ENCODE data around the gene ASPG. TPM values are rescaled to one million over a fixed set of nuclear protein-coding genes. Genes with fewer than 3 reads are reported as not detected.

Gene ASPG
- total RNA-seq, 1 experiment from 2014 or later, result 0.51 TPM

- peaks cover 5% of the 10 kb centered on the region; the same call in 1 of the 2 replicates for H3K36me3 ChIP-seq
- H3K4me1 ChIP-seq, result peaks cover 24% of the 10 kb centered on the region
- H3K9me3 ChIP-seq (replicated peaks), result no peaks in the 10 kb centered on the region
- H3K27ac ChIP-seq, result no peak overlapping the region
- no peak for DNase-seq
- H3K4me3 ChIP-seq, result no peak overlapping the region
- no peaks in the 10 kb centered on the region for H3K27me3 ChIP-seq
Observed at GRCh38 chr14:104142946-104143470, 57.5 kb downstream of the ASPG start.

- H3K27ac ChIP-seq, result no peak overlapping the region
- H3K36me3 ChIP-seq, result peaks cover 5% of the 10 kb centered on the region; the same call in 1 of the 2 replicates
- DNase-seq, result peak in 1 of 2 experiments; percentile 4
- no peaks in the 10 kb centered on the region for H3K9me3 ChIP-seq (replicated peaks)
- peaks cover 31% of the 10 kb centered on the region for H3K4me1 ChIP-seq
- no peaks in the 10 kb centered on the region for H3K27me3 ChIP-seq
- H3K4me3 ChIP-seq, result no peak overlapping the region
Observed at GRCh38 chr14:104143521-104144452, 58.3 kb downstream of the ASPG start.

GRCh38 chr14:104144453-104144790, 58.9 kb downstream of the ASPG start:
- Histone ChIP-seq H3K27me3 (no peaks in the 10 kb centered on the region), H3K4me1 (peaks cover 37% of the 10 kb centered on the region), H3K36me3 (peaks cover 5% of the 10 kb centered on the region; the same call in 1 of the 2 replicates), H3K9me3 (replicated peaks) (no peaks in the 10 kb centered on the region), H3K4me3 (no peak overlapping the region), H3K27ac (no peak overlapping the region)
- no peak for DNase-seq

DNA sequence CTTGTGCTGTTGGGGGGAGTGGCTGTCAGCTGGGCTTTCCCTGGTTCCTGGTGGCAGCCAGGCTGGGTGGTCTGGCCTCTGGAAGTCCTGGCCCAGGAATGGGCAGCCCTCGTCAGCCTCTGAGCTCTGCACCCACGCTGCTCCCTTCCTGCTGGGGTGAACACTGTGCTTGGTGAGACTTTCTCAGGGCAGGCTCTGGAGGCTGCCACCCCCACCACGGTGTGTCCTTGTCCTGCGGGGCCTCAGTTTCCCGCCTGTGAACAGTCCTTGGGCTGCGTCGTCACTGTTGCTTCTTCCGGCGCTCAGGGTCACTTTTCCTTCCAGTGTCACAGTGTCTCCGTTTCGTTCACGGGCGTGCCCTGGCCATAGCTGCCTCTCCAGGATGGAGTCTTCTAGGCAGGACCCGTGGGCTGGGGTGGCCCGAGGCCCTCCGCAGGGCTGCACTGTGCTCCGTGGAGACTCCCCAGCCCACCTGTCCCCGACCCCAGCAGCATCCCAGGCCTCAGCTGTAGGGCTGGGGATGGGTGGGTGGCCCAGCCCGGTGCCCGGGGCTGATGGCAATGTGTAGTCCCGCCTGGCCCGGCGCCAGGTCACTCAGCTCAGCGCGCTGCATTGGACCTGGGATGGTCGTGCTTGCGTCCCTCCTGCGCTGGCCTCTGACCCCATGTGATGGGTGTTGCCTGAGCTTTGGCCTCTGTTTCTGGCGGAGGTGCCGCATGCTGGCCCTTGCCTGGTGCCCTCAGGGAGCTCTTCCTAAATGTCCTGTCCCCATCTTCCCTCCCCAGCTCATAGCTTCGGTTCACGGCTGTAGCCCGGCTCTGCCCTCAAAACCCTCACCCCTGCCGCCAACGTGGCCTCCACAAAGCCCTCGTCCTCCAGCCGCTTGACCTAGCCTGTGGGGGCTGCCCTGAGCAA, 59.7 kb downstream of the ASPG start:
- peaks cover 40% of the 10 kb centered on the region for H3K4me1 ChIP-seq
- no peak overlapping the region for H3K27ac ChIP-seq
- H3K4me3 ChIP-seq, result no peak overlapping the region
- H3K27me3 ChIP-seq, result no peaks in the 10 kb centered on the region
- no peaks in the 10 kb centered on the region for H3K9me3 ChIP-seq (replicated peaks)
- H3K36me3 ChIP-seq, result peaks cover 5% of the 10 kb centered on the region; the same call in 1 of the 2 replicates
- peak in 1 of 2 experiments; percentile 12 for DNase-seq

DNA sequence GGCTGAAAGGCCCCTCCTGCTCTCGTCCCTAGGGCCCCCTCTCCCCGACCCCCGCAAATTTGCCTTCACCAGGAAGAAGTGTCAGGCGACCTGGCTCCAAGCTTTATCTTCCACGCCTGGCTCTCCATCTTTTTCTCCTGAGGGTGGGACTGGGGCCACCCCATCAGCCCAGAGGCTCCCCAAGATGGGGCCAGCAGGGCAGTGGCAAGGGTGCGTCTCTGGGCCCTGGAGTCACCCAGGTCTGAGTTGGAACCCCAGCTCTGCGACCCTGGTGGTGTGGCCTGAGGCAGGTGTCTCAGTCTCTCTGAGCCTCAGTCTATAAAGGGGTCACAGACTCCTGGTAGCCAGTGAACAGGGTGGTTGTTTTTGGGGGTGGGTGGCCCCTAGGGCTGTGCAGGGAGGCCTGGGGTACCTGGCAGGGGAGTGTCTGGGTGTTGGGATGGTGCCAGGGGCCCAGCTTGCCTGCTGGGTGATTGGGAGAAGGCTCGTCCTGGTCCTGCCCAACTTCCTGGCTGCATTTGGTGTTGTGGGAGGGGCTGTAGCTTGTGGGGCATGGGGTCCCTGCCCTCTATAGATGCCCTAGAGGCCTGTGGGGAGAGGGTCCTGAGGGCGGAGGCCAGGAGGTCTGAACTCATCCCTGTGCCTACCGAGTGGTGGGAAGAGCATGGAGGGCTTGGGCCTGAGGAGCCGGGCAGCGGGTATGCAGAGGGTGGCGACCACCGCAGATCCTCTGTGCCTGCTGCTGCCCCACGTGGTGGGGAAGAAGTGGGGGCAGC, 60.5 kb downstream of the ASPG start:
- peak in 1 of 2 experiments; percentile 6 for DNase-seq
- Histone ChIP-seq H3K36me3 (peaks cover 5% of the 10 kb centered on the region; the same call in 1 of the 2 replicates), H3K4me1 (peaks cover 45% of the 10 kb centered on the region), H3K9me3 (replicated peaks) (no peaks in the 10 kb centered on the region), H3K4me3 (no peak overlapping the region), H3K27me3 (no peaks in the 10 kb centered on the region), H3K27ac (no peak overlapping the region)

GRCh38 chr14:104146651-104147345, 61.3 kb downstream of the ASPG start:
- peaks cover 45% of the 10 kb centered on the region for H3K4me1 ChIP-seq
- H3K9me3 ChIP-seq (replicated peaks), result no peaks in the 10 kb centered on the region
- H3K36me3 ChIP-seq, result peaks cover 5% of the 10 kb centered on the region; the same call in 1 of the 2 replicates
- H3K27me3 ChIP-seq, result no peaks in the 10 kb centered on the region
- H3K4me3 ChIP-seq, result no peak overlapping the region
- DNase-seq, result peak in 1 of 2 experiments; percentile 6
- H3K27ac ChIP-seq, result peak overlapping the region; percentile 24; the same call in 1 of the 2 replicates

DNA sequence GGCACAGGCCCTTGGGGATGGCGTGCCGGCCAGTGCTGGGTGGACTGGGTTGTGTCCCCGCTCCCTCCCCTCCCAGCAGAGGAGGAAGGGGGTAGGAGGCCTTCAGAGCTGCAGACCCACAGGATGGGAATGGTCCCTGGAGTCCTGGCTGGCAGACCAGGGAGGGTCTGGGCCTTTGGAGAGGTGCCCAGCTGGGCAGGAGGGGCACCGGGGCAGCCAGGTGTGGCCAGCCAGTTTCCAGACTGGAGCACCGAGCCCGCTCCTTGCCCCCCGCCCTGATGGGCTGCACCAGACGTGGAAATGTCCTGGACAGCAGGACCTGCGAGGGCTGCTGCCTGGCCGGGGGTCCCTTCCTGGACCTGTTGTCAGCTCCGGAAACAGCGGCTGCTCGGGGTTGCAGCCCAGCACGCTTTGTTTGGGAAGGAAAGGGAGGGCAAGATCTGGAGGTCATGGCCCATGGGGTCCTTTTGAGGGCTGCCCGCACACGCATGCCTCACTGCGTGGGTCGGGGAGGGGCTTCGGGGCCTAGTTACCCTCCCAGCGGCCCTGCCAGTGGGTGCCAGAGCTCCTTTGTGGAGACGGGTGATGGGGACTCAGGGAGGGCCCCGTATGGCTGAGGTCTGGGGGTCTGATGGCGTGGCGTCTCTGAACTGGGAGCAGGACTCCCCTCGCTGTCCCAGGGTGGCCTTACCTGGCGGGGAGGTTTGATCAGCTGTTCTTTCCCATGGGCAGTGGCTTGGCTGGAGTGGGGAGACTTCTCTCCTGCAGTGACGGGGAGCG, 62.0 kb downstream of the ASPG start:
- H3K36me3 ChIP-seq, result peaks cover 12% of the 10 kb centered on the region
- H3K4me1 ChIP-seq, result peaks cover 47% of the 10 kb centered on the region
- H3K27me3 ChIP-seq, result no peaks in the 10 kb centered on the region
- DNase-seq, result no peak
- no peak overlapping the region for H3K4me3 ChIP-seq
- H3K9me3 ChIP-seq (replicated peaks), result no peaks in the 10 kb centered on the region
- H3K27ac ChIP-seq, result peak overlapping the region; percentile 24; the same call in 1 of the 2 replicates

DNA sequence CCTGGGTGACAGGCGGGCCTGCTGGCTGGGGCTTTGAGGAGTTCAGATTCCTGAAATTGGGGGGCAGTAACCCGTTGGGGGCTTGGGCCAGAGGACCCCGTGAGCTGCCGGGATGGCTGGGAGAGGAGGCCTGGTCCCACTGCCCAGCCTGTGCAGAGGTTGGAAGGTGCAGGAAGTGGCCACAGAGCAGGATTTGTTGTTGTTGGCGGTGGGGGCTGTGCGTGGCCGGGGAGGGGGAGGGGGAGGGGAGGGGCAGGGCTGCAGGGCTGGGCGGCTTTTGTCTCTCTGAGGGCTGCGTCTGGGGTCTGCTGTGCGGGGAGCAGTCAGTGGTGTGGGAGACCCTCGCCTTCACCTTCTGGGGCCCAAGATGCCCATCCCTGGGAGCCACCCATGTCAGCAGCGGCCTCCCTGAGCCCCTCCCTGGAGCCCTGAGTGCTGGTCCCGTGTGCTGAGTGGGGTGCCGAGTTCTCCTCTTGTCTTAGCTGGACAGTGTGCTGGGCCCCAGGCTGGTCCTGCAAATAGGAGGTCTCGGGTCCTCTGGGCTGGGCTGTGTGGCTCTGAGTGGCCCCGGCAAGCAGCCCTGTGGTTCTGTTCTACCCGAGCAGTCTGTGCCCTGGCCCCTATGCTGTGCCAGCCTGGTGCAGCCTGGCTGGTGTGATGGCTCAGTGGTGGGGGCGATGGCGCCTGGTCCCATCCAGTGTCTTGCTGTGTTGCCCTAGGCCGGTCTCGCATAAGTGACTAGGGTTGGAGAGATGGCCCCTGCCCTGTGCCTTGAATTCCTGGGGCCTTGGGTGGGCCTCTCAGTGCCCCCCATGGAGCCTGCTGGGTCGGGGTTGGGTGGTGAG, 63.2 kb downstream of the ASPG start:
- Histone ChIP-seq H3K27me3 (no peaks in the 10 kb centered on the region), H3K4me1 (peaks cover 47% of the 10 kb centered on the region), H3K36me3 (peaks cover 11% of the 10 kb centered on the region), H3K9me3 (replicated peaks) (no peaks in the 10 kb centered on the region), H3K4me3 (peak overlapping the region; percentile 4), H3K27ac (peak overlapping the region; percentile 96)
- DNase-seq, result peak; percentile 43 to 50

GRCh38 chr14:104149278-104149595, 63.7 kb downstream of the ASPG start:
- Histone ChIP-seq H3K4me1 (peaks cover 45% of the 10 kb centered on the region), H3K4me3 (peak overlapping the region; percentile 4), H3K9me3 (replicated peaks) (no peaks in the 10 kb centered on the region), H3K27me3 (no peaks in the 10 kb centered on the region), H3K36me3 (peaks cover 11% of the 10 kb centered on the region), H3K27ac (peak overlapping the region; percentile 96)
- no peak for DNase-seq

DNA sequence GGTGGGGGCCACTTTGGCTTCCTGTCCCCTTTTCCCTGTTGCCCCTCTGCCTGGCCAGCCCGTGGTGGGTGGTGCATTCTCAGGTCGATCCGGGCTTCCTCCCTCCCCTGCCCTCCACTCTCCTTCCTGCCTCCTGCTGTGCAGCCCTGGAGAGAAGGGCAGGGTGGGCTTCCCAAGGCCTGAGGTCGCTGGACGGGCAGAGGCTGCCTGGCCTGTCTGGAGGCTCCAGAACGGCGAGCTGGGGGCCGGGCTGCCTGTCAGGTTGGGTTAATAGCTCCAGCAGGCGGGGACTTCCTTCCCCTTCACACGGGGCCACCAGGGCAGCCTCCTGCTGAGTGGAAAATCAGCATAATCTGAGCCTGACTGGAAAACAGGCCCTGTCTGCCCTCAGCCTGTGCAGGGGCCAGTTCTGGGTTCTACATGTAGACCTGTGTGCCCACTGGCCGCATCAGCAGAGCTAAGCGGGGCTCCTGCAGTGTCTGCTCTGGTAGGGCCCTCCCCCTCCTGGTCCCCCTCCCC, 64.2 kb downstream of the ASPG start:
- peak overlapping the region; percentile 96 for H3K27ac ChIP-seq
- H3K27me3 ChIP-seq, result no peaks in the 10 kb centered on the region
- no peaks in the 10 kb centered on the region for H3K9me3 ChIP-seq (replicated peaks)
- peak; percentile 97 for DNase-seq
- peaks cover 14% of the 10 kb centered on the region for H3K36me3 ChIP-seq
- H3K4me1 ChIP-seq, result peaks cover 44% of the 10 kb centered on the region
- H3K4me3 ChIP-seq, result peak overlapping the region; percentile 4

DNA sequence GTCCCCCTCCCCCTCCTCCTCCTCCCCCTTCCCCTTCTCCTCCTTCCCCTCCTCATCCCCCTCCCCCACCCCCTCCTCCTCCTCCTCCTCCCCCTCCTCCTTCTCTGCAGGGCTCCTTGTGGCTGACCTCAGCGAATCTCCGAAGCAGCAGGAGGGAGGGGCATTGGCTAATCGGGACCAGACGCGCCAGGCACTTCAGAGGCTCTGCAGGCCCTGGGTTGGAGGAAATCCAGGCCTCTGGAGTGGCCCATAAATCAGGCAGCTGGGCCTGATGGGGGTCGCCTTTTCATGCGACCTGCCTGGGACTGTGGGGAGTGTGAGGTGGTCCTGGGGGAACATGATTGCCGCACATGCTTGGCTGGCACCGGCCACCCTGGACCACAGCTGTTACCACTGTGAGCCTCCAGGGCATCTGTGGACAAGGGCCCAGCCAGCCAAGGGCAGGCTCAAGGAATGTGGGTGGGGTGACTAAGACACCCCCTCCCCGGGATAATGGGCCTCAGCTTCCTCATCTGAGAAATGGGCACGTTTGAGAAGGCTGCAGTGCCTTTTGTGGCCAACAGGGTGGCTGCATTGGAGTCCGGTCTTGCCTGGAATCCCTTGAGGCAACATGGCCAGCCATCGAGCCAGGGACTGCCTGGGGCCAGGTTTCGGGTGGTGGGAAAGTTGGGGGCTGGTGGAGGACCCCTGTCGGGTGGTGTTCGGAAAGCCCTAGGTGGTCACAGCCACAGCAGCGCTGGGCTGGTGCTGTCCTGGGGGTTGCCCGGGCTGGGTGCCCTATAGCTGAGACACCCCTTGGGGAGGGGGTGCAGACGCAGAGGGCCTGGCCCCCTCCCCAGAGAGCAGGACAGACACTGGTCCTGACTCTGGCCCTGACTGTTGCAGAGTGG, 64.9 kb downstream of the ASPG start:
- Histone ChIP-seq H3K36me3 (peaks cover 16% of the 10 kb centered on the region), H3K4me3 (no peak overlapping the region), H3K4me1 (peaks cover 38% of the 10 kb centered on the region), H3K9me3 (replicated peaks) (no peaks in the 10 kb centered on the region), H3K27ac (peak overlapping the region; percentile 46), H3K27me3 (no peaks in the 10 kb centered on the region)
- peak; percentile 96 for DNase-seq
